ENCODE results near the gene TSC2. TPM values are rescaled to one million over a fixed set of nuclear protein-coding genes. Genes with fewer than 3 reads are reported as not detected.

TSC2 gene
- total and polyA plus RNA-seq, 2 of the 13 experiments (the other 11 are each of a cell fraction or from before 2014, with no cell fraction given) = 19.6 to 40.4 TPM

GRCh38 chr16:2060346-2060745 lies 12.6 kb downstream of the TSC2 start:
- FAIRE-seq = no peak

DNA sequence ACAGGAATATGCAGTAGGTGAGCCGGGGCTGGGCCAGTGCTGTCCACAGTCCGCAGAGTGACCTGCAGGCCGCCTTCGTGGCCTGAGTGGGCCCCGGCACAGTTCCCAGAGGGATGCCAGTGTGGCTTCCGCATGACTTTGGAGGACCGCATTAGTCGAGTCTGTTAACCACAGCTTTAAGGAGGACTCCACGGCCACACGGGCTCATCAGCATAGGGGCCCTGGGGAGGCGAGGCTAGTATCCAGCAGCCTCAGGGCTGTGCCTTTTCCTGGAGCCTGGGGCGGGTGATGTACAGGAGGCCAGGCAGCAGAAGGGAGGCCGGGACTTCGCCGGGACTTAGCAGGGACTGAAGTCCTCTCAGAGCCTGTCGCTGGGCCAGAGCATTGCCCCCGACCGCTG lies 13.2 kb downstream of the TSC2 start:
- Histone ChIP-seq H3K4me2 (ENCODE audit: low read depth, low read length) (no peak overlapping the region), H3K4me3 (replicated peaks in 1 of 3; ENCODE audit: insufficient read depth in 1 of 3, low read depth in 2 of 3, low read length in 3 of 3) (no peak overlapping the region), H3K27ac (ENCODE audit: extremely low read length, insufficient read depth, low read length) (peak overlapping the region; percentile 55), H2AFZ (ENCODE audit: low read length) (no peak overlapping the region), H3K79me2 (ENCODE audit: insufficient read depth, low read length) (no peaks in the 10 kb centered on the region), H3K9me3 (ENCODE audit: low read length) (no peaks in the 10 kb centered on the region), H3K9ac (ENCODE audit: insufficient read depth, low read depth, low read length) (no peak overlapping the region), H3K27me3 (ENCODE audit: control insufficient read depth in 1 of 2, insufficient read depth in 2 of 2, low read length in 2 of 2) (no peaks in the 10 kb centered on the region), H3K4me1 (ENCODE audit: insufficient read depth, low read length) (no peaks in the 10 kb centered on the region), H3K36me3 (replicated peaks in 1 of 2; ENCODE audit: control insufficient read depth in 1 of 2, insufficient read depth in 2 of 2, low read length in 2 of 2) (peaks cover 11 to 13% of the 10 kb centered on the region in 2 experiments; a peak in 4 of 5 replicates), H4K20me1 (ENCODE audit: insufficient read depth, low read length) (no peaks in the 10 kb centered on the region)
- FAIRE-seq (no peak), DNase-seq (ENCODE audit: low spot score) (no peak), ATAC-seq (no peak)
- 93% methylated on average over 16 of the region's 18 CpGs for WGBS (ENCODE audit: low lambda C conversion rate)
- in situ Hi-C loops (cut with HindIII; ENCODE audit: extremely low pct_ligation_motif_present, low pct_unique_long_range_greater_than_20kb) (no loop called here), intact Hi-C loops (cut with micrococcal nuclease; ENCODE audit: unreplicated experiment) (no loop called here)
- TF ChIP-seq ISX (CRISPR knock-in tag; conservative IDR thresholded peaks at IDR 0.05) (no peak), ZNF788 (CRISPR knock-in tag; IDR thresholded peaks at IDR 0.05; ENCODE audit: borderline replicate concordance) (no peak), HCFC1 (IDR thresholded peaks at IDR 0.05; ENCODE audit: low read depth, low read length) (no peak), ZBTB33 (CRISPR knock-in tag; IDR thresholded peaks at IDR 0.05) (no peak)
- ChIA-PET POLR2A (no interaction called here), CTCF (ENCODE audit: low intra/inter-chr PET ratio, low total read pairs) (no interaction called here)
- BruUV-seq (replicated peaks) = no TSS peak

More at GRCh38 chr16:2060346-2060745, 12.6 kb downstream of the TSC2 start:
- no peak for TF ChIP-seq ZMYM4 (CRISPR knock-in tag; IDR thresholded peaks at IDR 0.05)
- TF ChIP-seq PPARG (CRISPR knock-in tag; conservative IDR thresholded peaks at IDR 0.05) = no peak
- no peak for TF ChIP-seq XRCC5 (optimal IDR thresholded peaks at IDR 0.05; ENCODE audit: low read length)
- no peak for TF ChIP-seq ZNF224 (CRISPR knock-in tag; IDR thresholded peaks at IDR 0.05)
- TF ChIP-seq ZNF282 (IDR thresholded peaks at IDR 0.05; ENCODE audit: partially characterized antibody) = no peak
- TF ChIP-seq GLI4 (CRISPR knock-in tag; IDR thresholded peaks at IDR 0.05; ENCODE audit: borderline replicate concordance) = no peak
- TF ChIP-seq MAF1 (CRISPR knock-in tag; IDR thresholded peaks at IDR 0.05; ENCODE audit: borderline replicate concordance) = no peak
- no peak for TF ChIP-seq ZNF850 (CRISPR knock-in tag; conservative IDR thresholded peaks at IDR 0.05)
- TF ChIP-seq CEBPG (CRISPR knock-in tag; IDR thresholded peaks at IDR 0.05) = no peak
- no peak for TF ChIP-seq PHB2 (IDR thresholded peaks at IDR 0.05; ENCODE audit: partially characterized antibody)
- TF ChIP-seq, protein P1, sequence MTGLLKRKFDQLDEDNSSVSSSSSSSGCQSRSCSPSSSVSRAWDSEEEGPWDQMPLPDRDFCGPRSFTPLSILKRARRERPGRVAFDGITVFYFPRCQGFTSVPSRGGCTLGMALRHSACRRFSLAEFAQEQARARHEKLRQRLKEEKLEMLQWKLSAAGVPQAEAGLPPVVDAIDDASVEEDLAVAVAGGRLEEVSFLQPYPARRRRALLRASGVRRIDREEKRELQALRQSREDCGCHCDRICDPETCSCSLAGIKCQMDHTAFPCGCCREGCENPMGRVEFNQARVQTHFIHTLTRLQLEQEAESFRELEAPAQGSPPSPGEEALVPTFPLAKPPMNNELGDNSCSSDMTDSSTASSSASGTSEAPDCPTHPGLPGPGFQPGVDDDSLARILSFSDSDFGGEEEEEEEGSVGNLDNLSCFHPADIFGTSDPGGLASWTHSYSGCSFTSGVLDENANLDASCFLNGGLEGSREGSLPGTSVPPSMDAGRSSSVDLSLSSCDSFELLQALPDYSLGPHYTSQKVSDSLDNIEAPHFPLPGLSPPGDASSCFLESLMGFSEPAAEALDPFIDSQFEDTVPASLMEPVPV (CRISPR knock-in tag; IDR thresholded peaks at IDR 0.05) = no peak
- no peak for TF ChIP-seq ZFP1 (CRISPR knock-in tag; IDR thresholded peaks at IDR 0.05)
- Histone ChIP-seq H3K36me3 (replicated peaks in 1 of 2; ENCODE audit: control insufficient read depth in 1 of 2, insufficient read depth in 2 of 2, low read length in 2 of 2) (peaks cover 7 to 9% of the 10 kb centered on the region in 2 experiments; a peak in 3 of 5 replicates), H3K27me3 (ENCODE audit: control insufficient read depth in 1 of 2, insufficient read depth in 2 of 2, low read length in 2 of 2) (no peaks in the 10 kb centered on the region), H3K4me2 (ENCODE audit: low read depth, low read length) (no peak overlapping the region), H3K9me3 (ENCODE audit: low read length) (no peaks in the 10 kb centered on the region), H2AFZ (ENCODE audit: low read length) (no peak overlapping the region), H3K27ac (ENCODE audit: extremely low read length, insufficient read depth, low read length) (no peak overlapping the region), H3K79me2 (ENCODE audit: insufficient read depth, low read length) (no peaks in the 10 kb centered on the region), H3K4me3 (replicated peaks in 1 of 3; ENCODE audit: insufficient read depth in 1 of 3, low read depth in 2 of 3, low read length in 3 of 3) (no peak overlapping the region), H4K20me1 (ENCODE audit: insufficient read depth, low read length) (no peaks in the 10 kb centered on the region), H3K9ac (ENCODE audit: insufficient read depth, low read depth, low read length) (no peak overlapping the region), H3K4me1 (ENCODE audit: insufficient read depth, low read length) (no peaks in the 10 kb centered on the region)
- intact Hi-C loops (cut with micrococcal nuclease; ENCODE audit: unreplicated experiment) (no loop called here), in situ Hi-C loops (cut with HindIII; ENCODE audit: extremely low pct_ligation_motif_present, low pct_unique_long_range_greater_than_20kb) (no loop called here)
- BruUV-seq (replicated peaks) = no TSS peak
- ChIA-PET POLR2A (no interaction called here), CTCF (ENCODE audit: low intra/inter-chr PET ratio, low total read pairs) (no interaction called here)
- DNase-seq (ENCODE audit: low spot score) (no peak), ATAC-seq (no peak)
- 97% methylated on average over 6 of the region's 17 CpGs for WGBS (ENCODE audit: low lambda C conversion rate)
